NB4 (cell line): Measurements from ENCODE around the gene CXCL11.

Source experiments
- POLR2A ChIP-seq: IDR thresholded peaks from 2 replicates; pipeline ENCODE4 v1.6.1; 2011; ENCODE audit warnings: mild to moderate bottlenecking; ENCODE audit not compliant: insufficient read length; ENCODE audit errors: extremely low read depth
- TF ChIP-seq, protein P1 (sequence below): IDR thresholded peaks from one replicate; pipeline ENCODE4 v1.5.1; 2012; ENCODE audit warnings: low read depth, low read length

GRCh38 chr4:76061982-76062381, 26.1 kb upstream of the CXCL11 start:
- TF ChIP-seq, protein P1, sequence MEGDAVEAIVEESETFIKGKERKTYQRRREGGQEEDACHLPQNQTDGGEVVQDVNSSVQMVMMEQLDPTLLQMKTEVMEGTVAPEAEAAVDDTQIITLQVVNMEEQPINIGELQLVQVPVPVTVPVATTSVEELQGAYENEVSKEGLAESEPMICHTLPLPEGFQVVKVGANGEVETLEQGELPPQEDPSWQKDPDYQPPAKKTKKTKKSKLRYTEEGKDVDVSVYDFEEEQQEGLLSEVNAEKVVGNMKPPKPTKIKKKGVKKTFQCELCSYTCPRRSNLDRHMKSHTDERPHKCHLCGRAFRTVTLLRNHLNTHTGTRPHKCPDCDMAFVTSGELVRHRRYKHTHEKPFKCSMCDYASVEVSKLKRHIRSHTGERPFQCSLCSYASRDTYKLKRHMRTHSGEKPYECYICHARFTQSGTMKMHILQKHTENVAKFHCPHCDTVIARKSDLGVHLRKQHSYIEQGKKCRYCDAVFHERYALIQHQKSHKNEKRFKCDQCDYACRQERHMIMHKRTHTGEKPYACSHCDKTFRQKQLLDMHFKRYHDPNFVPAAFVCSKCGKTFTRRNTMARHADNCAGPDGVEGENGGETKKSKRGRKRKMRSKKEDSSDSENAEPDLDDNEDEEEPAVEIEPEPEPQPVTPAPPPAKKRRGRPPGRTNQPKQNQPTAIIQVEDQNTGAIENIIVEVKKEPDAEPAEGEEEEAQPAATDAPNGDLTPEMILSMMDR, result no peak
- TF ChIP-seq POLR2A, result no peak
